Loucy (cell line): ENCODE measurements around the gene UCP1.

Experiments
- H2AFZ ChIP-seq: fragments of 200-600 bp; sonication (generic); 2 replicates; pipeline ENCODE4 v1.6.0; 2016; ENCODE audit warnings: antibody characterized with exemption, mild to moderate bottlenecking, low read length, moderate library complexity
- H3F3A ChIP-seq: fragments of 200-600 bp; 2 replicates; pipeline ENCODE4 v1.6.0; 2016; ENCODE audit warnings: antibody characterized with exemption, low read depth, mild to moderate bottlenecking
- H3K27me3 ChIP-seq: fragments of 200-600 bp; sonication (generic); 2 replicates; pipeline ENCODE4 v1.6.1; 2014; ENCODE audit warnings: low read length, mild to moderate bottlenecking; ENCODE audit not compliant: insufficient read depth, poor library complexity, severe bottlenecking
- H3K36me3 ChIP-seq: fragments of 200-600 bp; sonication (generic); 2 replicates; pipeline ENCODE4 v1.6.1; 2016; ENCODE audit warnings: low read length; ENCODE audit not compliant: insufficient read depth
- H3K4me1 ChIP-seq: fragments of 200-600 bp; sonication (generic); 2 replicates; pipeline ENCODE4 v1.5.1; 2014; ENCODE audit warnings: low read length, mild to moderate bottlenecking; ENCODE audit not compliant: insufficient read depth, poor library complexity, severe bottlenecking
- H3K4me2 ChIP-seq: fragments of 200-600 bp; sonication (generic); 2 replicates; pipeline ENCODE4 v1.6.0; 2014; ENCODE audit warnings: antibody characterized with exemption, low read length, low read depth, mild to moderate bottlenecking; ENCODE audit not compliant: poor library complexity, severe bottlenecking
- H3K4me3 ChIP-seq: fragments of 200-600 bp; sonication (generic); 2 replicates; pipeline ENCODE4 v1.5.1; 2014; ENCODE audit warnings: low read length, mild to moderate bottlenecking, mixed read lengths; ENCODE audit not compliant: poor library complexity, severe bottlenecking
- H3K79me2 ChIP-seq: fragments of 200-600 bp; sonication (generic); 2 replicates; pipeline ENCODE4 v1.6.1; 2014; ENCODE audit warnings: low read length; ENCODE audit not compliant: insufficient read depth
- H3K9ac ChIP-seq: fragments of 200-600 bp; sonication (generic); 2 replicates; pipeline ENCODE4 v1.6.0; 2014; ENCODE audit warnings: mild to moderate bottlenecking, low read depth, low read length, moderate library complexity; ENCODE audit not compliant: poor library complexity, severe bottlenecking
- H3K9me2 ChIP-seq: fragments of 200-600 bp; sonication (generic); replicated peaks from 2 replicates; pipeline ENCODE4 v1.6.1; 2016; ENCODE audit warnings: low read depth, low read length, mixed read lengths
- H3K9me3 ChIP-seq: fragments of 200-600 bp; sonication (generic); 2 replicates; pipeline ENCODE4 v1.6.1; 2014; ENCODE audit warnings: mild to moderate bottlenecking, antibody characterized with exemption, low read length, low read depth; ENCODE audit not compliant: insufficient read depth
- H4K20me1 ChIP-seq: fragments of 200-600 bp; sonication (generic); 2 replicates; pipeline ENCODE4 v1.6.0; 2014; ENCODE audit warnings: antibody characterized with exemption, low read length, mild to moderate bottlenecking; ENCODE audit not compliant: insufficient read depth, poor library complexity, severe bottlenecking
- CTCF ChIP-seq: fragments of 200-600 bp; sonication (generic); conservative IDR thresholded peaks from 2 replicates; pipeline ENCODE4 v1.5.1; 2014; ENCODE audit warnings: mild to moderate bottlenecking, antibody characterized with exemption, low read length
- EZH2phosphoT487 ChIP-seq: fragments of 200-600 bp; IDR thresholded peaks from 2 replicates; pipeline ENCODE4 v1.6.1; 2018; ENCODE audit warnings: antibody characterized with exemption, mild to moderate bottlenecking, moderate library complexity, borderline replicate concordance

The UCP1 gene

GRCh38 chr4:140607852-140608251 lies 39.1 kb upstream of the UCP1 start:
- Histone ChIP-seq H3K4me3 (no peak overlapping the region), H2AFZ (no peak overlapping the region), H3K4me1 (no peaks in the 10 kb centered on the region), H3K27me3 (no peaks in the 10 kb centered on the region), H3K9ac (no peak overlapping the region), H3K9me3 (no peaks in the 10 kb centered on the region), H4K20me1 (no peaks in the 10 kb centered on the region), H3K79me2 (no peaks in the 10 kb centered on the region), H3K9me2 (no peaks in the 10 kb centered on the region), H3F3A (no peaks in the 10 kb centered on the region), H3K4me2 (no peak overlapping the region), H3K36me3 (no peaks in the 10 kb centered on the region)
- TF ChIP-seq CTCF (no peak), EZH2phosphoT487 (no peak)

GRCh38 chr4:140604544-140604943 lies 35.8 kb upstream of the UCP1 start:
- TF ChIP-seq CTCF (no peak; the same call in 1 of the 2 replicates), EZH2phosphoT487 (no peak)
- no peaks in the 10 kb centered on the region for H3K9me3 ChIP-seq
- no peaks in the 10 kb centered on the region for H3K9me2 ChIP-seq
- no peak overlapping the region for H2AFZ ChIP-seq
- no peaks in the 10 kb centered on the region for H3K79me2 ChIP-seq
- H3K27me3 ChIP-seq = no peaks in the 10 kb centered on the region
- no peaks in the 10 kb centered on the region for H3K4me1 ChIP-seq
- no peak overlapping the region for H3K4me2 ChIP-seq
- H3K9ac ChIP-seq = no peak overlapping the region
- no peak overlapping the region for H3K4me3 ChIP-seq
- H3F3A ChIP-seq = no peaks in the 10 kb centered on the region
- no peaks in the 10 kb centered on the region for H3K36me3 ChIP-seq
- no peaks in the 10 kb centered on the region for H4K20me1 ChIP-seq

GRCh38 chr4:140603286-140603685 lies 34.5 kb upstream of the UCP1 start:
- Histone ChIP-seq H3K9me3 (no peaks in the 10 kb centered on the region), H3F3A (no peaks in the 10 kb centered on the region), H4K20me1 (no peaks in the 10 kb centered on the region), H3K9ac (no peak overlapping the region), H3K79me2 (no peaks in the 10 kb centered on the region), H3K4me2 (no peak overlapping the region), H3K9me2 (no peaks in the 10 kb centered on the region), H2AFZ (no peak overlapping the region), H3K4me3 (no peak overlapping the region), H3K4me1 (no peaks in the 10 kb centered on the region), H3K27me3 (no peaks in the 10 kb centered on the region), H3K36me3 (no peaks in the 10 kb centered on the region)
- no peak for TF ChIP-seq EZH2phosphoT487
- no peak for TF ChIP-seq CTCF
